ENCODE data around the gene ABCA2.

DNA sequence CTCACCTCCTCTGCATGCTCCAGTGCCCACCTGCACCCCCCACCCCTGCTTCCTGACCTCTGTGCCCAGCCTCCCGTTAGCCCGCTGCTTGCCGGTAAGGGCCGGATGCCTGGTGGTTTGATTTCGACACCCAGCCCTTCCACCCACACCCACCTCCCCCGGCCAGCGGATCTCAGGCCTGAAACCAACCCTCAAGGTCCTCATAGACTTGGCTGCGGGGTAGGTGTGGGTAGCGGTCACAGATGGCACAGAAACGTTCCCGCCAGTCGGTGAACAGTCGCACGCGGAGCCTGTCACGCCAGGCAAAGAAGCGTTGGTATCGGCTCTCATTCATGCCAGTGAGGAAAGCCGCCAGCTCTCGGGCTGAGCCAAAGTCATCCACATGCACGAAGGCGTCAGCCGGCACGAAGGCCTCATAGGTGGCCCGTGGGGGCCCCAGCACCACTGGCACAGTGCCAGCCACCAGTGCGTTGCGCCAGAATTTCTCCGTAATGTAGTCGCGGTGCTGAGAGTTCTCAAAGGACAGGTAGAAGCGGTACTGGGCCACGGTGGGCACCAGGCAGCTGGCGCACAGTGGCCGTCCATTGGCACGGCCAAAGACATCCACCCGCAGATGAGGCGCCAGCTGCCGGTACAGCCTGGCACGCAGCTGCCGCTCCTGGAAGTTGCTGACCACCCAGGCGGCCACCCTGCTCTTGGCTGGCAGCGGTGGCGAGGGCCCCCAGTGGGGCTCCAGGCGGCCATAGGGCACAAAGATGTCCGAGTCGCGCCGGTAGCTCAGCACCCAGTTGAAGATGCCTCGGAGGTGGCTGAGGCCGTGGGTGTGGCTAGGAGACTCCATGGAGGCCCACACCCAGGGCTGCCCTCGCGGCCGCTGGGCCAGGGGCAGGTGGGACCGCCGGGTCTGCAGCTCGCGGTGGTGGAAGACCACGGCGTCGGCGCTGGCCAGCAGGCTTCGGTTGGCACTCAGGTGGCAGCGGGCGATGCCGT lies 2.8 kb upstream of the ABCA2 start:
- TF ChIP-seq, protein P1, sequence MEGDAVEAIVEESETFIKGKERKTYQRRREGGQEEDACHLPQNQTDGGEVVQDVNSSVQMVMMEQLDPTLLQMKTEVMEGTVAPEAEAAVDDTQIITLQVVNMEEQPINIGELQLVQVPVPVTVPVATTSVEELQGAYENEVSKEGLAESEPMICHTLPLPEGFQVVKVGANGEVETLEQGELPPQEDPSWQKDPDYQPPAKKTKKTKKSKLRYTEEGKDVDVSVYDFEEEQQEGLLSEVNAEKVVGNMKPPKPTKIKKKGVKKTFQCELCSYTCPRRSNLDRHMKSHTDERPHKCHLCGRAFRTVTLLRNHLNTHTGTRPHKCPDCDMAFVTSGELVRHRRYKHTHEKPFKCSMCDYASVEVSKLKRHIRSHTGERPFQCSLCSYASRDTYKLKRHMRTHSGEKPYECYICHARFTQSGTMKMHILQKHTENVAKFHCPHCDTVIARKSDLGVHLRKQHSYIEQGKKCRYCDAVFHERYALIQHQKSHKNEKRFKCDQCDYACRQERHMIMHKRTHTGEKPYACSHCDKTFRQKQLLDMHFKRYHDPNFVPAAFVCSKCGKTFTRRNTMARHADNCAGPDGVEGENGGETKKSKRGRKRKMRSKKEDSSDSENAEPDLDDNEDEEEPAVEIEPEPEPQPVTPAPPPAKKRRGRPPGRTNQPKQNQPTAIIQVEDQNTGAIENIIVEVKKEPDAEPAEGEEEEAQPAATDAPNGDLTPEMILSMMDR (IDR thresholded peaks at IDR 0.05): no peak
- TF ChIP-seq EZH2 (IDR thresholded peaks at IDR 0.05) (no peak), EZH2phosphoT487 (IDR thresholded peaks at IDR 0.05) (no peak)
